Left lung (tissue), 10 donors: ENCODE measurements around the gene CELSR3. TPM values are rescaled to one million over a fixed set of nuclear protein-coding genes. Genes with fewer than 3 reads are reported as not detected.

ENCODE experiments used
- ATAC-seq: fragments of 200-7000 bp; cut with Tn5 transposase; one replicate; pipeline ENCODE4 v1.9.1; 2020; ENCODE audit warnings: moderate library complexity
- DNase-seq, 4 donors: peaks; one replicate each; pipeline ENCODE4 v3.0.0-alpha.2; 2013 to 2020
- H3K27ac ChIP-seq, 2 donors: fragments of 200-600 bp; sonication (generic) in 1 of 2; one replicate each; pipeline versions ENCODE4 v1.5.0 to v1.8.0; 2020 to 2021
- H3K27me3 ChIP-seq, 2 donors: fragments of 200-600 bp; sonication (generic) in 1 of 2; one replicate each; pipeline versions ENCODE4 v1.5.0 to v1.8.0; 2020 to 2021
- H3K36me3 ChIP-seq, 2 donors: fragments of 200-600 bp; sonication (generic) in 1 of 2; one replicate each; pipeline versions ENCODE4 v1.5.0 to v1.8.0; 2020 to 2021
- H3K4me1 ChIP-seq, 2 donors: fragments of 200-600 bp; one replicate each; pipeline ENCODE4 v1.8.0; 2021
- H3K4me3 ChIP-seq, 2 donors: fragments of 200-600 bp; sonication (generic) in 1 of 2; one replicate each; pipeline versions ENCODE4 v1.5.0 to v1.8.0; 2020 to 2021; ENCODE audit warnings: mild to moderate bottlenecking in 1 of 2
- H3K9me3 ChIP-seq, 2 donors: fragments of 200-600 bp; sonication (generic) in 1 of 2; one replicate each; pipeline versions ENCODE4 v1.5.0 to v1.8.0; 2020 to 2021
- intact Hi-C, 2 donors: fragments of 100-400 bp; cut with DNase I; formaldehyde crosslinking; loops; one replicate each; pipeline versions ENCODE4 v1.11.2 to v1.14.2; 2022
- polyA plus RNA-seq, 6 donors: library from polyadenylated mRNA; unstranded; fragments of 120-200 nt; gene quantifications; one replicate each; pipeline ENCODE4 v1.2.1, GENCODE V29; 2013; ENCODE audit not compliant: insufficient read length in 6 of 6
- total RNA-seq, 2 donors: library from RNA; stranded (reverse); fragmentation: NEBNext Ultra II Directional; extraction: Animal tissue kit (Norgen Biotek cat#: 25700); gene quantifications; one replicate each; pipeline ENCODE4 v1.2.1, GENCODE V29; 2021
- TF ChIP-seq, protein P1 (sequence below), 2 donors: fragments of 200-600 bp; sonication (generic) in 1 of 2; IDR thresholded peaks; one replicate each; pipeline versions ENCODE4 v1.5.0 to v1.8.0; 2021; ENCODE audit warnings: antibody characterized with exemption in 2 of 2
- donor health status: DM: no; HTN: yes; CAD: no.
- donor health status: DM: no; HTN: no; CAD: no.

CELSR3 gene
- total and polyA plus RNA-seq, 8 donors: 0.79 to 1.7 (median 0.94) TPM

- TF ChIP-seq, protein P1, sequence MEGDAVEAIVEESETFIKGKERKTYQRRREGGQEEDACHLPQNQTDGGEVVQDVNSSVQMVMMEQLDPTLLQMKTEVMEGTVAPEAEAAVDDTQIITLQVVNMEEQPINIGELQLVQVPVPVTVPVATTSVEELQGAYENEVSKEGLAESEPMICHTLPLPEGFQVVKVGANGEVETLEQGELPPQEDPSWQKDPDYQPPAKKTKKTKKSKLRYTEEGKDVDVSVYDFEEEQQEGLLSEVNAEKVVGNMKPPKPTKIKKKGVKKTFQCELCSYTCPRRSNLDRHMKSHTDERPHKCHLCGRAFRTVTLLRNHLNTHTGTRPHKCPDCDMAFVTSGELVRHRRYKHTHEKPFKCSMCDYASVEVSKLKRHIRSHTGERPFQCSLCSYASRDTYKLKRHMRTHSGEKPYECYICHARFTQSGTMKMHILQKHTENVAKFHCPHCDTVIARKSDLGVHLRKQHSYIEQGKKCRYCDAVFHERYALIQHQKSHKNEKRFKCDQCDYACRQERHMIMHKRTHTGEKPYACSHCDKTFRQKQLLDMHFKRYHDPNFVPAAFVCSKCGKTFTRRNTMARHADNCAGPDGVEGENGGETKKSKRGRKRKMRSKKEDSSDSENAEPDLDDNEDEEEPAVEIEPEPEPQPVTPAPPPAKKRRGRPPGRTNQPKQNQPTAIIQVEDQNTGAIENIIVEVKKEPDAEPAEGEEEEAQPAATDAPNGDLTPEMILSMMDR (IDR thresholded peaks at IDR 0.05): no peak
- H3K36me3 ChIP-seq: peaks cover 0 to 67% of the 10 kb centered on the region in 2 donors
- intact Hi-C loops: no loop called here
Observed at GRCh38 chr3:48678056-48678455, 15.4 kb upstream of the CELSR3 start.

DNA sequence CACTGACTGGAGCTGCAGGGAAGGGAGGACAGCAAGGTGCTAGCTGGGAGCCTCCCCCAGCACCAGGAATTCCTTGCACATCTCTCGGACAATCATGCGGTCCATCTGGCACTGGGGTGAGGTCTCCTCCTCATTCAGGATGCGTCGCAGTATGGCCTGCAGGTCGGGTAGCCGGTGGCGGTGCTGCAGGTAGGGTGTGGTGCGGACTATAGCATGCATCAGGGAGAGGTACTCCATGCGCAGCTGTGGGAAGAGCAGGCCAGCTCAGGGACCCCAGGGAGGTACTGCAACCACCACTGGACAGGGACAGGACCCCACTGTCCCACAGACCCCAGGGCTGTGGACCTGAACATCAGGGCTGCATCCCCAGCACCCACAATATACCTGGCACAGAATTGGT, 11.8 kb upstream of the CELSR3 start:
- no peak for ATAC-seq
- peak in 1 of 4 donors; percentile 55 for DNase-seq

More at GRCh38 chr3:48678056-48678455, 15.4 kb upstream of the CELSR3 start:
- H3K27ac ChIP-seq: no peak overlapping the region
- no peaks in the 10 kb centered on the region for H3K9me3 ChIP-seq
- no peak for ATAC-seq
- no peak overlapping the region for H3K4me3 ChIP-seq
- no peaks in the 10 kb centered on the region for H3K4me1 ChIP-seq
- DNase-seq: no peak
- no peaks in the 10 kb centered on the region for H3K27me3 ChIP-seq

DNA sequence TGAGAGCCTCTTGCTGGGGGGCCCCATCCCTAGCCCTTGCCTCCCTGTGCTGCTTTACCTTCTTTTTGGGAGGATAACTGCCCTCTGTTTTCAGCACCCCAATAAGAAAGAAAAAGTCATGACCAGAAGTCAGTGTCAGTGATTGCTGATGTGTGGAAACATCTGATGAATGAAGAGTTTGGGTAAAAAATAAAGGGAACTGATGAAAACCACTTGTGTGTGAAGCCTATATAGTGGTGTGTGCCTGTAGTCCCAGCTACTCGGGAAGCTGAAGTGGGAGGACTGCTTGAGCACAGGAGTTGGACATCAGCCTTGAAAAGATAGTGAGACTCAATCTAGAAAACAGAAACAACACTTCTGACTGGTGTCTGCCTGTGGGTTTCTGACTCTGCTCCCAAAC, 9.8 kb upstream of the CELSR3 start:
- Histone ChIP-seq H3K27ac (no peak overlapping the region), H3K36me3 (peaks cover 0 to 30% of the 10 kb centered on the region in 2 donors), H3K4me3 (no peak overlapping the region), H3K9me3 (no peaks in the 10 kb centered on the region), H3K27me3 (no peaks in the 10 kb centered on the region), H3K4me1 (no peaks in the 10 kb centered on the region)
- TF ChIP-seq, protein P1 (IDR thresholded peaks at IDR 0.05): no peak
- ATAC-seq (no peak), DNase-seq (no peak)
- intact Hi-C loops: no loop called here

More for the DNA sequence above, 11.8 kb upstream of the CELSR3 start:
- intact Hi-C loops: no loop called here
- no peak overlapping the region for H3K4me3 ChIP-seq
- no peaks in the 10 kb centered on the region for H3K27me3 ChIP-seq
- H3K9me3 ChIP-seq: no peaks in the 10 kb centered on the region
- no peaks in the 10 kb centered on the region for H3K4me1 ChIP-seq
- H3K36me3 ChIP-seq: peaks cover 0 to 47% of the 10 kb centered on the region in 2 donors
- no peak overlapping the region for H3K27ac ChIP-seq
- TF ChIP-seq, protein P1 (IDR thresholded peaks at IDR 0.05): no peak

GRCh38 chr3:48664929-48665328, 2.2 kb upstream of the CELSR3 start:
- Histone ChIP-seq H3K36me3 (no peaks in the 10 kb centered on the region), H3K27ac (no peak overlapping the region), H3K4me1 (peaks cover 12 to 32% of the 10 kb centered on the region in 2 donors), H3K4me3 (no peak overlapping the region), H3K27me3 (peaks cover 17 to 43% of the 10 kb centered on the region in 2 donors), H3K9me3 (no peaks in the 10 kb centered on the region)
- DNase-seq (peak in 1 of 4 donors; percentile 4), ATAC-seq (no peak)
- intact Hi-C loops: no loop called here
- TF ChIP-seq, protein P1 (IDR thresholded peaks at IDR 0.05): no peak

- no peaks in the 10 kb centered on the region for H3K36me3 ChIP-seq
Observed at GRCh38 chr3:48664313-48664644, 1.6 kb upstream of the CELSR3 start.

More at GRCh38 chr3:48664313-48664644, 1.6 kb upstream of the CELSR3 start:
- peaks cover 12 to 32% of the 10 kb centered on the region in 2 donors for H3K4me1 ChIP-seq
- no peaks in the 10 kb centered on the region for H3K9me3 ChIP-seq
- H3K27me3 ChIP-seq: peaks cover 17 to 48% of the 10 kb centered on the region in 2 donors
- ATAC-seq (no peak), DNase-seq (no peak)
- H3K4me3 ChIP-seq: peak overlapping the region in 1 of 2 donors; percentile 58
- intact Hi-C loops: no loop called here
- H3K27ac ChIP-seq: no peak overlapping the region
- TF ChIP-seq, protein P1 (IDR thresholded peaks at IDR 0.05): no peak
